Adrenal gland (tissue), 12 donors: ENCODE data around the gene DRG2. TPM values are rescaled to one million over a fixed set of nuclear protein-coding genes. Genes with fewer than 3 reads are reported as not detected.

Experiments
- DNase-seq, 7 donors: peaks; one replicate each; pipeline ENCODE4 v3.0.0-alpha.2; 2019 to 2020
- H3K27ac ChIP-seq, 5 donors: fragments of 200-600 bp; sonication (generic) in 4 of 5; 1 replicate in 3 of 5; 2 replicates in 2 of 5; pipeline versions ENCODE4 v1.5.1 to v1.8.0; 2016 to 2020; ENCODE audit warnings: mild to moderate bottlenecking in 1 of 5
- H3K27me3 ChIP-seq: fragments of 200-600 bp; 2 replicates; pipeline ENCODE4 v1.8.0; 2021
- H3K36me3 ChIP-seq, 2 donors: fragments of 200-600 bp; replicated peaks in 1 of 2; 1 replicate in 1 of 2; 2 replicates in 1 of 2; pipeline versions ENCODE4 v1.5.1 to v1.8.0; 2018 to 2022
- H3K4me1 ChIP-seq, 2 donors: fragments of 200-600 bp; replicated peaks in 1 of 2; 1 replicate in 1 of 2; 2 replicates in 1 of 2; pipeline versions ENCODE4 v1.5.1 to v1.8.0; 2018 to 2021
- H3K4me3 ChIP-seq, 4 donors: fragments of 200-600 bp; sonication (generic) in 3 of 4; one replicate each; pipeline ENCODE4 v1.5.1; 2016 to 2018
- H3K9me3 ChIP-seq, 3 donors: fragments of 200-600 bp; sonication (generic) in 1 of 3; replicated peaks in 1 of 3; 1 replicate in 2 of 3; 2 replicates in 1 of 3; pipeline versions ENCODE4 v1.5.1 to v1.8.0; 2016 to 2021
- CTCF ChIP-seq, 6 experiments: fragments of 450-650 bp in 4 of 6; fragments of 200-600 bp in 2 of 6; sonication (generic) in 1 of 6; IDR thresholded peaks; 1 replicate in 5 of 6; 2 replicates in 1 of 6; pipeline versions ENCODE4 v1.5.1 to v1.8.0; 2016 to 2021; ENCODE audit warnings: antibody characterized with exemption in 6 of 6, mild to moderate bottlenecking in 2 of 6, moderate library complexity in 1 of 6
- POLR2A ChIP-seq, 2 donors: fragments of 450-650 bp; IDR thresholded peaks; one replicate each; pipeline ENCODE4 v1.6.1; 2017; ENCODE audit warnings: antibody characterized with exemption in 2 of 2, mild to moderate bottlenecking in 2 of 2, moderate library complexity in 1 of 2
- WGBS, 4 donors: extraction: QIAGEN DNeasy Blood & Tissue Kit in 2 of 4; methylation state at CpG; one replicate each; pipeline versions ENCODE4 v1.1.5 to v1.1.7; 2013 to 2017; 5-methylcytosine and 5-hydroxymethylcytosine counted together
- intact Hi-C, 2 donors: fragments of 100-400 bp; cut with DNase I; formaldehyde crosslinking; loops; one replicate each; pipeline versions ENCODE4 v1.14.1 to v1.15.0; 2022 to 2023
- polyA plus RNA-seq, 3 donors: library from polyadenylated mRNA; stranded (reverse); fragments of 200-250 nt in 2 of 3; fragments of 350-450 nt in 1 of 3; fragmentation: Illumina TruSeq in 1 of 3; extraction: RNeasy Lipid Tissue Mini Kit (QIAGEN cat#74804) in 1 of 3; gene quantifications; one replicate each; pipeline ENCODE4 v1.2.3, GENCODE V29; 2013 to 2014
- total RNA-seq, 9 donors: library from RNA; depleted of rRNA in 4 of 9; stranded (reverse); fragments of >200 nt in 4 of 9; fragments of 120-200 nt in 1 of 9; fragmentation: NEBNext Ultra II Directional in 1 of 9; extraction: Animal tissue kit (Norgen Biotek cat#: 25700) in 1 of 9; gene quantifications; one replicate each; pipeline versions ENCODE4 v1.1.0 to v1.2.4, GENCODE V29; 2013 to 2023
- donor health status: healthy with polysubstance abuse.
- donor health status: Bipolar disorder and iron deficiency.
- donor health status: DM: yes; HTN: yes; CAD: no.
- donor health status: DM: no; HTN: no; CAD: no.
- donor health status: DM: no; HTN: no; CAD: no.
- donor health status: DM: yes; HTN: yes; CAD: no.

DRG2 gene
- total and polyA plus RNA-seq, 12 donors = 17.1 to 97.1 (median 43.5) TPM

- TF ChIP-seq CTCF (IDR thresholded peaks at IDR 0.05) (no peak), POLR2A (IDR thresholded peaks at IDR 0.05) (no peak)
- H3K36me3 ChIP-seq = peaks cover 0 to 5% of the 10 kb centered on the region in 2 donors
- no peaks in the 10 kb centered on the region for H3K9me3 ChIP-seq
- H3K27me3 ChIP-seq = no peaks in the 10 kb centered on the region
- no peak within 1 kb of the TSS for H3K27ac ChIP-seq
- DNase-seq = no peak
- no peak within 1 kb of the TSS for H3K4me3 ChIP-seq
- 69 to 80% (median 72%) methylated on average over 6 to 17 of the region's 17 CpGs for WGBS, 4 donors
- intact Hi-C loops = no loop called here
- no peaks in the 10 kb centered on the region for H3K4me1 ChIP-seq
Observed at GRCh38 chr17:18108401-18109312, 20.9 kb downstream of the DRG2 start, which contains the start of gene MYO15A. Gene MYO15A (plus strand): TSS chr17:18108756. CDS start chr17:18118801, 10,045 bp downstream.

- intact Hi-C loops = no loop called here
Observed at GRCh38 chr17:18109935-18110485, 22.3 kb downstream of the DRG2 start.

GRCh38 chr17:18110636-18111145 lies 22.9 kb downstream of the DRG2 start:
- no peak overlapping the region for H3K27ac ChIP-seq
- no peaks in the 10 kb centered on the region for H3K9me3 ChIP-seq
- intact Hi-C loops = no loop called here
- no peak for DNase-seq
- no peaks in the 10 kb centered on the region for H3K4me1 ChIP-seq
- H3K36me3 ChIP-seq = peaks cover 0 to 5% of the 10 kb centered on the region in 2 donors
- TF ChIP-seq CTCF (IDR thresholded peaks at IDR 0.05) (no peak), POLR2A (IDR thresholded peaks at IDR 0.05) (no peak)
- no peaks in the 10 kb centered on the region for H3K27me3 ChIP-seq
- 59 to 90% (median 69%) methylated on average over 2 to 4 of the region's 4 CpGs for WGBS, 4 donors
- H3K4me3 ChIP-seq = no peak overlapping the region

More at GRCh38 chr17:18109935-18110485, 22.3 kb downstream of the DRG2 start:
- no peak for TF ChIP-seq POLR2A (IDR thresholded peaks at IDR 0.05)
- no peak for TF ChIP-seq CTCF (IDR thresholded peaks at IDR 0.05)
- H3K27ac ChIP-seq = no peak overlapping the region
- H3K9me3 ChIP-seq = no peaks in the 10 kb centered on the region
- H3K4me3 ChIP-seq = no peak overlapping the region
- WGBS, 4 donors = 68 to 81% (median 75%) methylated on average over 10 of the region's 10 CpGs
- H3K36me3 ChIP-seq = peaks cover 0 to 5% of the 10 kb centered on the region in 2 donors
- no peaks in the 10 kb centered on the region for H3K27me3 ChIP-seq
- no peak for DNase-seq
- no peaks in the 10 kb centered on the region for H3K4me1 ChIP-seq

- H3K4me1 ChIP-seq = no peaks in the 10 kb centered on the region
- 73 to 84% (median 78%) methylated on average over 3 to 6 of the region's 6 CpGs for WGBS, 4 donors
- TF ChIP-seq CTCF (IDR thresholded peaks at IDR 0.05) (no peak), POLR2A (IDR thresholded peaks at IDR 0.05) (no peak)
- no peak overlapping the region for H3K27ac ChIP-seq
- H3K9me3 ChIP-seq = no peaks in the 10 kb centered on the region
- H3K27me3 ChIP-seq = no peaks in the 10 kb centered on the region
- intact Hi-C loops = no loop called here
- DNase-seq = no peak
- H3K36me3 ChIP-seq = peaks cover 0 to 5% of the 10 kb centered on the region in 2 donors
- H3K4me3 ChIP-seq = no peak overlapping the region
Observed at GRCh38 chr17:18111330-18111971, 23.7 kb downstream of the DRG2 start.
